RWPE1 (cell line): ENCODE data around the gene AQP3.
"Not testable (repeated sequence)": the region's sequence is repeated elsewhere in the genome, so short reads cannot be mapped to it uniquely, and the experiment has no call there.

Experiments used
- CTCF ChIA-PET: fragments of 350-600 bp; sonication (Branson Sonifier 250); formaldehyde crosslinking; extraction: SDS; loops from one replicate; lab custom pipeline; 2021; lab: Yijun Ruan, JAX
- POLR2A ChIA-PET: fragments of 400-600 bp; formaldehyde crosslinking; extraction: SDS; loops from one replicate; lab custom pipeline; 2020; ENCODE audit warnings: antibody characterized with exemption; ENCODE audit not compliant: low non-redundant PET; lab: Yijun Ruan, JAX
- DNase-seq: peaks from one replicate; pipeline ENCODE4 v3.0.0; 2012; ENCODE audit warnings: low spot score
- H3K27ac ChIP-seq: fragments of 450-650 bp; 2 replicates; pipeline ENCODE4 v1.5.1; 2017
- TF ChIP-seq, protein P1 (sequence below): fragments of 450-650 bp; conservative IDR thresholded peaks from 2 replicates; pipeline ENCODE4 v1.5.1; 2017; ENCODE audit warnings: low read depth, mild to moderate bottlenecking

The AQP3 gene

DNA sequence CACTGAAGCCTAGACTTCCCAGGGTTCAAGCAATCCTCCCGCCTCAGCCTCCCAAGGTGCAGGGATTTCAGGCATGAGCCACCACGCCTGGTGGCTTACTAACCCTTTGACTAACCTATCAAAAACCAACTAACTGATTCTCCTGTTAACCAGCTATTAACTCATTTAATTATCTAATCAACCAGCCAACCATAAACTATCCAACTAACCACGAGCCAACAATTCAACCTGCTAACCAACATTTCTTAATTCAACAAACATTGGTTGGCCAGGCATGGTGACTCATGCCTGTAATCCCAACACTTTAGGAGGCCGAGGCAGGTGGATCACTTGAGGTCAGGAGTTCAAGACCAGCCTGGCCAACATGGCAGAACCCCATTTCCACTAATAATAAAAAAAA, 48.3 kb downstream of the AQP3 start:
- POLR2A ChIA-PET, H3K27ac ChIP-seq, DNase-seq: not testable (repeated sequence)
- CTCF ChIA-PET = interaction anchor here (1.3 kb wide), 1 partner anchor 24 kb away, joined by 5 read pairs; no protein-coding TSS in a partner anchor

DNA sequence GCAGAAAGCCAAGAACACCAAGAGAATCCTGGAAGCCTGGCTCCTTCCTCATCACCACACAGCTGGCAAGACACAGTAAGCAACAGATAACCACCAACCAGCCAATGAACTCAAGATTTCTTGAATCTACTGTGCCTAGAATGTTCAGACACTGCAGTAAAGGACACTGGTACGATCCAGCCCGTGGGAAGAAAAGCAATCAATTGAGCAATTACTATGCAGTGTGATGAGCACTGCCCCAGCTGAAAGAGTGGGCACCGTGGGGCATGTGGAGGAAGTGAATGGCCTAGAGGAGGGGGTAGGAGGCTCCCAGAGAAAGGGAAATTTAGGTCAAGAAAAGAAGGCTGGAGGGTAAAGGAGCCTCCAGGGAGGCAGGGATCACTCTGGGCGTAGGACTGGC, 49.6 kb downstream of the AQP3 start:
- DNase-seq, POLR2A ChIA-PET, H3K27ac ChIP-seq: not testable (repeated sequence)
- CTCF ChIA-PET = interaction anchor here (1.3 kb wide), 1 partner anchor 23 kb away, joined by 5 read pairs; no protein-coding TSS in a partner anchor

DNA sequence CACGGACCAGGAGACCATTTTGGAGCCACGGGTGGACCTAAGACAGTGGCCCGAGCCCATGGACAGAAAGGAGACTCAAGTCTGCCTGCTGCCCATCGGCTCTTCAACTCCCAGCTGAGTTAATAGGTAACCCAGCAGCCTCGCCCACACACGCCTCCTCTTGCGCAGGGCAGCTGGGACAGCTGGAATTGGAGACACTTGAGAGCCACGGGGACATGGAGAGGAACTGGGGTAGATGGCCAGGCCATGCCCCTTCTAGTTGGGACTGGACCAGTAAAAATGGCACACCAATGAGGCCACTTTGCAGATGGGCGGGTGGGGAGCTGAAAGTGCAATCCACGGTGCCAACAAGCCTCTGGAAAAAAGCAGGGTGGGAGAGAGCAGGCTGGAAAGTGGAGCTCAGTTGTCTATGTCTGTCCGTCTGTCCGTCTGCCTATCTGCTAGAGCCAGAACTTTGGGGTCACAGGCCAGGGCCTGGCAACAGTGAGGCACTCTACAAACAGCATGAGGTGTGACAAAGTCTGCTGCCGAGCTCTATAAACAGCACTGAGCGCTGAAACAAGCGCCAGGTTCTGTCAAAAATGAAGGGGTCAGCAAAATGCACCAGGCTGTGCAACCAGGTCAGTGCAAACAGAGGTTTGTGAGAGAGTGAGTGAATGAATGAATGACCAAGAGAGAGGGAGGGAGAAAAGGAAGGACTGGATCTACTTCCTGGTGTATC, 52.1 kb downstream of the AQP3 start:
- DNase-seq, CTCF ChIA-PET, H3K27ac ChIP-seq: not testable (repeated sequence)
- POLR2A ChIA-PET = interaction anchor here (0.5 kb wide), 1 partner anchor 149 kb away, joined by 3 read pairs; no protein-coding TSS in a partner anchor

DNA sequence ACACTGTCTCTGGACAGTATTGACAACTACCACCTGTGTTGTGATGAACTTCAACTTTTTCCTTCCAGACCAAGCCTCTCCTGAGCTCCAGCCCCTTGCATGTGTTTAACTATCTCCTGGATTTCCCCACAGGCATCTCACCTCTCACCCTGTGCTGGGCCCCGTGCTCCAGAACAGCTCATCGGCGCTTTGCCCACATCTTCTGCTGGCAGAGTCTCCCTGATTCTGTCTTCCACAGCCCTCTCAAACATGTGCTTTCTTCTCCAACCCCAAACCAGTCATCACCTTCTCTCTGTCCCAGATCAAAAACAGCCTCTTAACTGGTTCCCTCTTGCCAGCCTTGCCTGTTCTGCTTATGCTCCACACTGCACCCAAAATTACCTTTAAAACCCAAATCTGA, 53.4 kb downstream of the AQP3 start:
- DNase-seq, POLR2A ChIA-PET, H3K27ac ChIP-seq: not testable (repeated sequence)
- CTCF ChIA-PET = interaction anchor here (0.7 kb wide), 1 partner anchor 21 kb away, joined by 3 read pairs; no protein-coding TSS in a partner anchor

DNA sequence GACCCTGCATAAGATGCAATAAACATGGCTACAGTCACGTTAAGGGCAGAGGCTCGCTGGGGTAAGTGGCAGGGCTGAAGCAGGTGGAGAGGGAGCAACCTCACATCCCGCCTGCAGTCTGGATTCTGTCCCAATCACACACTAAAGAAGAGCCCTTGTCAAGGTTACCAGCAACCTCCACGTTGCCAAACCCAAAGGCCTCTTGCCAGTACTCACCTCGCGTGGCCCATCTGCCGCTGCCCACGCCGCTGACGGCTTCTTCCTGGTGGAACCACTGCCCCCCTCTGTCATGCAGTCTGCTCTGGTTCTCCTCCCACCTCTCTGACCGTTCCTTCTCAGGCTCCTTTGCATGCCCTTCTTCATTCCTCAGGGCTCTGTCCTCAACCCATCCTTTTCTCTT, 53.8 kb downstream of the AQP3 start:
- CTCF ChIA-PET = interaction anchor here (1.1 kb wide), 1 partner anchor 19 kb away, joined by 3 read pairs; no protein-coding TSS in a partner anchor
- TF ChIP-seq, protein P1, sequence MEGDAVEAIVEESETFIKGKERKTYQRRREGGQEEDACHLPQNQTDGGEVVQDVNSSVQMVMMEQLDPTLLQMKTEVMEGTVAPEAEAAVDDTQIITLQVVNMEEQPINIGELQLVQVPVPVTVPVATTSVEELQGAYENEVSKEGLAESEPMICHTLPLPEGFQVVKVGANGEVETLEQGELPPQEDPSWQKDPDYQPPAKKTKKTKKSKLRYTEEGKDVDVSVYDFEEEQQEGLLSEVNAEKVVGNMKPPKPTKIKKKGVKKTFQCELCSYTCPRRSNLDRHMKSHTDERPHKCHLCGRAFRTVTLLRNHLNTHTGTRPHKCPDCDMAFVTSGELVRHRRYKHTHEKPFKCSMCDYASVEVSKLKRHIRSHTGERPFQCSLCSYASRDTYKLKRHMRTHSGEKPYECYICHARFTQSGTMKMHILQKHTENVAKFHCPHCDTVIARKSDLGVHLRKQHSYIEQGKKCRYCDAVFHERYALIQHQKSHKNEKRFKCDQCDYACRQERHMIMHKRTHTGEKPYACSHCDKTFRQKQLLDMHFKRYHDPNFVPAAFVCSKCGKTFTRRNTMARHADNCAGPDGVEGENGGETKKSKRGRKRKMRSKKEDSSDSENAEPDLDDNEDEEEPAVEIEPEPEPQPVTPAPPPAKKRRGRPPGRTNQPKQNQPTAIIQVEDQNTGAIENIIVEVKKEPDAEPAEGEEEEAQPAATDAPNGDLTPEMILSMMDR = no peak
- no peak for DNase-seq
- no peak overlapping the region for H3K27ac ChIP-seq
- POLR2A ChIA-PET = no interaction called here

DNA sequence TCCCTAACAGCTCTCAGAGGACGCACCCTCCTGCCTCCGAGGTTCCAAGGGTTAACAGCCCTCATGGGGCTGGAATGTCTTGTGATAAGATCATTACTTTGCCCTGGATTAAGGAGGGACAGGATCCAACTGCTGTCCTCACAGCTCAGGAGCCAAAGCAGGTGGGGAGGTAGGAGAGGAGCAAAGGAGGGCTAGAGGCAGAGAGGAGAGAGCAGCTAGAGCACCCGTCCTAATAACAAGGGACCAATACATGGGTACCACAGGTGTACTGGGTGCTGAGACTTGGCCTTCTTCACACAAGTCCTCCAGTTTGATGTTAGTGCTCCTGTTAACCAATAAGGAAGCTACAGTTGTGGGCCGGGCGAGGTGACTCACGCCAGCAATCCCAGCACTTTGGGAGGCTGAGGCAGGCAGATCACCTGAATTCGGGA, 54.8 kb downstream of the AQP3 start:
- DNase-seq, POLR2A ChIA-PET: not testable (repeated sequence)
- peak overlapping the region; percentile 87 for H3K27ac ChIP-seq
- CTCF ChIA-PET = interaction anchor here (0.6 to 1.1 kb wide), 2 partner anchors 11 to 18 kb away, joined by 3 to 5 read pairs; no protein-coding TSS in a partner anchor
